Suprapubic skin (tissue), 4 donors: ENCODE data around the gene CBFA2T3. TPM values are rescaled to one million over a fixed set of nuclear protein-coding genes. Genes with fewer than 3 reads are reported as not detected.
A peak's percentile ranks its signal among the peaks of the same experiment; 100 is the strongest.

Experiments
- DNase-seq, 2 donors: peaks; one replicate each; pipeline ENCODE4 v3.0.0-alpha.2; 2019; ENCODE audit warnings: low spot score in 2 of 2
- H3K27ac ChIP-seq: fragments of 200-600 bp; sonication (generic); one replicate; pipeline ENCODE4 v1.5.1; 2019
- H3K27me3 ChIP-seq: fragments of 200-600 bp; sonication (generic); one replicate; pipeline ENCODE4 v1.5.1; 2019
- H3K36me3 ChIP-seq: fragments of 200-600 bp; sonication (generic); one replicate; pipeline ENCODE4 v1.5.1; 2019
- H3K4me1 ChIP-seq: fragments of 200-600 bp; sonication (generic); one replicate; pipeline ENCODE4 v1.5.1; 2019
- H3K4me3 ChIP-seq: fragments of 200-600 bp; sonication (generic); one replicate; pipeline ENCODE4 v1.5.1; 2019; ENCODE audit warnings: mild to moderate bottlenecking
- H3K9me3 ChIP-seq: fragments of 200-600 bp; sonication (generic); one replicate; pipeline ENCODE4 v1.5.1; 2019
- CTCF ChIP-seq, 2 donors: fragments of 200-600 bp in 1 of 2; fragments of 450-650 bp in 1 of 2; sonication (generic) in 1 of 2; IDR thresholded peaks; one replicate each; pipeline ENCODE4 v1.5.1; 2016 to 2019; ENCODE audit warnings: antibody characterized with exemption in 2 of 2, mild to moderate bottlenecking in 1 of 2, moderate library complexity in 1 of 2
- EP300 ChIP-seq: sonication (generic); formaldehyde crosslinking; IDR thresholded peaks from one replicate; pipeline ENCODE4 v1.6.1; 2017; ENCODE audit warnings: antibody characterized with exemption
- POLR2A ChIP-seq, 2 donors: fragments of 450-650 bp; IDR thresholded peaks; one replicate each; pipeline ENCODE4 v1.6.1; 2017; ENCODE audit warnings: antibody characterized with exemption in 2 of 2, mild to moderate bottlenecking in 2 of 2, moderate library complexity in 2 of 2
- POLR2AphosphoS5 ChIP-seq, 3 donors: sonication (generic); formaldehyde crosslinking; IDR thresholded peaks; one replicate each; pipeline ENCODE4 v1.6.1; 2017; ENCODE audit warnings: antibody characterized with exemption in 3 of 3
- WGBS: methylation state at CpG from one replicate; pipeline ENCODE4 v1.1.5; 2018; 5-methylcytosine and 5-hydroxymethylcytosine counted together
- total RNA-seq, 4 donors: library from RNA; depleted of rRNA; stranded (reverse); fragments of >200 nt; gene quantifications; one replicate each; pipeline ENCODE4 v1.1.0, GENCODE V29; 2016

Gene CBFA2T3
- total RNA-seq, 4 donors from 2014 or later = 1.5 to 6.6 (median 2.9) TPM

DNA sequence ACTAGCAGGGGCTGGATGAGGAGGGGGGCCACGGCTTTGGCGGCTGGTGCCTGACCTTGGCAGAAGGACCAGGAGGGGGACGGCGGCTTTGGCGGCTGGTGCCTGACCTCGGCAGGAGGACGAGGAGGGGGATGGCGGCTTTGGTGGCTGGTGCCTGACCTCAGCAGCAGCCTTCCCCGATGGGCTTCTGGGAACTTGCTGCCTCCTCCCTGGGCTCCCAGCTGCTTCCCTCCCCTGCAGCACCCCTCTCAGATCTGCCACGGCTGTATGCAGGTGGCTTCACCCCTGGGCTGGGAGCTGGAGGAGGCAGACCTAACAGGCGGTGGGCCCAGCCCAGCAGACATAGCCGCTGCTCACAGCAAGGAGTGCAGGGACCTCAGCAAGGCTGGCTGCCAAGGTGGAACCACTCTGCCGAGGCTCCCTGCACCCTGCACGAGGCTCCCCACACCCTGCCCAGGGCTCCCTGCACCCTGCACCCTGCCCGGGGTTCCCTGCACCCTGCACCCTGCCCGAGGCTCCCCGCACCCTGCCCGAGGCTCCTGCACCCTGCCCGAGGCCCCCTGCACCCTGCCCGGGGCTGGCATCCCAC lies 38.4 kb upstream of the CBFA2T3 start:
- Histone ChIP-seq H3K27me3 (peaks cover 58% of the 10 kb centered on the region), H3K36me3 (no peaks in the 10 kb centered on the region), H3K9me3 (no peaks in the 10 kb centered on the region), H3K27ac (no peak overlapping the region), H3K4me1 (no peaks in the 10 kb centered on the region), H3K4me3 (no peak overlapping the region)
- TF ChIP-seq POLR2A (IDR thresholded peaks at IDR 0.05) (no peak), EP300 (no peak), POLR2AphosphoS5 (IDR thresholded peaks at IDR 0.05) (no peak), CTCF (IDR thresholded peaks at IDR 0.05) (no peak)
- DNase-seq = peak in 1 of 2 donors; percentile 64
- WGBS = 67% methylated on average over 11 of the region's 20 CpGs

- H3K4me1 ChIP-seq = no peaks in the 10 kb centered on the region
- H3K27ac ChIP-seq = no peak overlapping the region
- H3K4me3 ChIP-seq = no peak overlapping the region
- H3K9me3 ChIP-seq = no peaks in the 10 kb centered on the region
- TF ChIP-seq CTCF (IDR thresholded peaks at IDR 0.05) = no peak
- no peak for TF ChIP-seq POLR2AphosphoS5 (IDR thresholded peaks at IDR 0.05)
- TF ChIP-seq POLR2A (IDR thresholded peaks at IDR 0.05) = no peak
- no peak for TF ChIP-seq EP300
- peak in 1 of 2 donors; percentile 77 for DNase-seq
- peaks cover 59% of the 10 kb centered on the region for H3K27me3 ChIP-seq
- H3K36me3 ChIP-seq = no peaks in the 10 kb centered on the region
- 61% methylated on average over 6 of the region's 19 CpGs for WGBS
Measured at GRCh38 chr16:89014403-89015230, 37.6 kb upstream of the CBFA2T3 start.

DNA sequence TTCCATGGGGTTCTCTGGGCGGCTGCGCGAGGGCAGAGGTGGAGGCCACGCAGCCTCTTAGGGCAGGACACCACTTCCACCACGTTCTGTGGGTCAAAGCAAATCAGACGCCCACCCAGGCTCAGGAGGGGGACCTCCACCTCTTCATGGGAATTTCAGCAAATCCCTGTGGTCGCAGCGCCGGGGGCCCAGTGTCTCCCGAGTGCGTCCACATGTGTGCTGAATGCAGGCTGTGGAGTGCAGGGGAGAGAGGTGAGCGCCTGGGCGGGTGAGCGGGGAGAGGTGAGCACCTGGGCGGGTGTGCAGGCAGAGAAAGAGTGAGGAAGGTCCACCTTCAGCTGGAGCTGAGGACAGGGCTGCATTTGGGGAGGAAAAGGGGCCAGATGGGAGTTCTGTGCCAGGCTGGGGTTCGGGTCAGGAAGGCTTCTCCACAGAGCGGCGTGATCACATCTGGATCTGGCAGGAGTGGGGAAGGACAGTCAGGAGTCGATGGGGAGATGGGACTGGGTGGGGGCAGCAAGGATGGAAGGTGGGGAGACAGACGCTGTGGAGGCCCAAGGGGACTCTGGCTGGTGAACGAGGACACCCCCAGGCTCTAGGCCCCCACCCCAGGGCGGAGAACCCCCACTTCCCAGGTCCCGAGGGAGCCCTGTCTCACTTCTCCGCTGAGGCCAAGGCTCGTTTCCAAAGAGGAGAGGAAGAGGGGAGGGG lies 36.8 kb upstream of the CBFA2T3 start:
- 64% methylated on average over 25 of the region's 25 CpGs for WGBS
- Histone ChIP-seq H3K4me3 (no peak overlapping the region), H3K27ac (no peak overlapping the region), H3K9me3 (no peaks in the 10 kb centered on the region), H3K36me3 (no peaks in the 10 kb centered on the region), H3K27me3 (peaks cover 62% of the 10 kb centered on the region), H3K4me1 (no peaks in the 10 kb centered on the region)
- TF ChIP-seq EP300 (no peak), POLR2A (IDR thresholded peaks at IDR 0.05) (no peak), POLR2AphosphoS5 (IDR thresholded peaks at IDR 0.05) (no peak), CTCF (IDR thresholded peaks at IDR 0.05) (no peak)
- peak in 1 of 2 donors; percentile 72 for DNase-seq

GRCh38 chr16:89013111-89013510 lies 36.1 kb upstream of the CBFA2T3 start:
- TF ChIP-seq CTCF (IDR thresholded peaks at IDR 0.05) (no peak), EP300 (no peak), POLR2A (IDR thresholded peaks at IDR 0.05) (no peak), POLR2AphosphoS5 (IDR thresholded peaks at IDR 0.05) (no peak)
- Histone ChIP-seq H3K9me3 (no peaks in the 10 kb centered on the region), H3K27ac (no peak overlapping the region), H3K36me3 (no peaks in the 10 kb centered on the region), H3K27me3 (peaks cover 55% of the 10 kb centered on the region), H3K4me1 (no peaks in the 10 kb centered on the region), H3K4me3 (no peak overlapping the region)
- WGBS = 78% methylated on average over 6 of the region's 6 CpGs
- DNase-seq = peak in 1 of 2 donors; percentile 15

DNA sequence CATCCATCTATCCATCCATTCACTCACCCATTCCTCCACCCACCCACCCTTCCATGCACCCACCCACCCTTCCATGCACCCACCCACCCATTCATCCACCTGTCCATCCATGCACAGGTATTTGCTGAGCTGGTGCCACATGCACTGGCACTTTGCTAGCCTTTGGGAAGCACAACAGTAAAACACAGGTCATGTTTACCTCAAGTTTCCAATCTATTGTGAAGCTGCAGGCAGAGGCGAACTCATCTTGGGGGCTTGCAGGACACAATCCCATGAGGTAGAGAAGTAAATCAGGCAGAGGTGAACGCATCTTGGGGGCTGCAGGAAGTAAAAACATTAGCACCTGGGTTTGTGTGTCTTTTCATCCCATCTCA lies 35.6 kb upstream of the CBFA2T3 start:
- Histone ChIP-seq H3K4me3 (no peak overlapping the region), H3K4me1 (no peaks in the 10 kb centered on the region), H3K27ac (no peak overlapping the region), H3K9me3 (no peaks in the 10 kb centered on the region), H3K36me3 (no peaks in the 10 kb centered on the region), H3K27me3 (peaks cover 55% of the 10 kb centered on the region)
- peak in 1 of 2 donors; percentile 7 for DNase-seq
- TF ChIP-seq EP300 = no peak
- no peak for TF ChIP-seq CTCF (IDR thresholded peaks at IDR 0.05)
- TF ChIP-seq POLR2A (IDR thresholded peaks at IDR 0.05) = no peak
- TF ChIP-seq POLR2AphosphoS5 (IDR thresholded peaks at IDR 0.05) = no peak
- WGBS = 71% methylated on average over 2 of the region's 2 CpGs
